GM23338 (cell line): ENCODE data around the gene FHIT. TPM values are rescaled to one million over a fixed set of nuclear protein-coding genes. Genes with fewer than 3 reads are reported as not detected.

ENCODE experiments used
- ATAC-seq: fragments of 200-7000 bp; cut with Tn5 transposase; 3 replicates; pipeline ENCODE4 v1.9.1; 2020
- DNase-seq: peaks from one replicate; pipeline ENCODE4 v3.0.0-alpha.2; 2015; ENCODE audit warnings: low spot score
- H2AFZ ChIP-seq: fragments of 200-600 bp; sonication (generic); 2 replicates; pipeline ENCODE4 v1.8.0; 2016; ENCODE audit warnings: antibody characterized with exemption, mild to moderate bottlenecking, moderate library complexity
- H3F3A ChIP-seq: fragments of 200-600 bp; sonication (generic); replicated peaks from 2 replicates; pipeline ENCODE4 v1.8.0; 2017; ENCODE audit warnings: antibody characterized with exemption, mixed run types, low read depth
- H3K27ac ChIP-seq: fragments of 200-600 bp; sonication (generic); 2 replicates; pipeline ENCODE4 v1.6.1; 2016; ENCODE audit warnings: low read depth
- H3K27me3 ChIP-seq: fragments of 200-600 bp; sonication (generic); 2 replicates; pipeline ENCODE4 v1.8.0; 2016; ENCODE audit warnings: mild to moderate bottlenecking, mixed run types, moderate library complexity; ENCODE audit not compliant: insufficient read depth
- H3K36me3 ChIP-seq: fragments of 200-600 bp; sonication (generic); 2 replicates; pipeline ENCODE4 v1.8.0; 2016; ENCODE audit warnings: mild to moderate bottlenecking; ENCODE audit not compliant: insufficient read depth
- H3K4me1 ChIP-seq: fragments of 200-600 bp; sonication (generic); 2 replicates; pipeline ENCODE4 v1.8.0; 2016; ENCODE audit warnings: mild to moderate bottlenecking, moderate library complexity; ENCODE audit not compliant: insufficient read depth
- H3K4me2 ChIP-seq: fragments of 200-600 bp; sonication (generic); 2 replicates; pipeline ENCODE4 v1.7.1; 2017; ENCODE audit warnings: mixed run types
- H3K4me3 ChIP-seq: fragments of 200-600 bp; sonication (generic); 2 replicates; pipeline ENCODE4 v1.6.1; 2016; ENCODE audit warnings: mixed run types
- H3K79me2 ChIP-seq: fragments of 200-600 bp; sonication (generic); replicated peaks from 2 replicates; pipeline ENCODE4 v1.8.0; 2017; ENCODE audit warnings: mild to moderate bottlenecking; ENCODE audit not compliant: insufficient read depth
- H3K9me2 ChIP-seq: fragments of 200-600 bp; sonication (generic); 2 replicates; pipeline ENCODE4 v1.8.0; 2017; ENCODE audit not compliant: insufficient read depth
- H4K20me1 ChIP-seq: fragments of 200-600 bp; sonication (generic); replicated peaks from 2 replicates; pipeline ENCODE4 v1.8.0; 2017; ENCODE audit warnings: mild to moderate bottlenecking; ENCODE audit not compliant: insufficient read depth
- H3K27ac Mint-ChIP-seq: 2 replicates; pipeline ENCODE4 v1.8.0; 2020; ENCODE audit warnings: inconsistent platforms, mild to moderate bottlenecking, moderate library complexity, mixed read lengths
- H3K27me3 Mint-ChIP-seq: 3 replicates; pipeline ENCODE4 v1.8.0; 2022; ENCODE audit warnings: low read depth, mild to moderate bottlenecking, moderate library complexity, mixed read lengths, inconsistent platforms; ENCODE audit not compliant: insufficient read depth, poor library complexity
- H3K36me3 Mint-ChIP-seq: 3 replicates; pipeline ENCODE4 v1.8.0; 2021; ENCODE audit warnings: low read depth, mild to moderate bottlenecking, inconsistent platforms, moderate library complexity, mixed read lengths
- H3K4me1 Mint-ChIP-seq: 3 replicates; pipeline ENCODE4 v1.8.0; 2020; ENCODE audit warnings: mild to moderate bottlenecking, inconsistent platforms, mixed read lengths
- H3K4me3 Mint-ChIP-seq: 3 replicates; pipeline ENCODE4 v1.8.0; 2021; ENCODE audit warnings: moderate library complexity, mild to moderate bottlenecking, inconsistent platforms, mixed read lengths
- H3K9me3 Mint-ChIP-seq: 3 replicates; pipeline ENCODE4 v1.8.0; 2020; ENCODE audit warnings: moderate library complexity, mild to moderate bottlenecking, inconsistent platforms, mixed read lengths
- CREB1 ChIP-seq: fragments of 250-450 bp; sonication (Bioruptor Pico); IDR thresholded peaks from 2 replicates; pipeline ENCODE4 v1.5.0; 2020; ENCODE audit warnings: low read depth, mild to moderate bottlenecking, moderate library complexity
- CTCF ChIP-seq, 2 experiments: fragments of 200-600 bp in 1 of 2; sonication (generic) in 1 of 2; conservative IDR thresholded peaks; 2 replicates each; pipeline versions ENCODE4 v1.5.1 to v1.6.1; 2016 to 2017; ENCODE audit warnings: antibody characterized with exemption in 2 of 2, low read depth in 2 of 2, mild to moderate bottlenecking in 2 of 2, moderate library complexity in 1 of 2
- ETS1 ChIP-seq: IDR thresholded peaks from 2 replicates; pipeline ENCODE4 v1.6.1; 2016; ENCODE audit warnings: antibody characterized with exemption
- STAT1 ChIP-seq: IDR thresholded peaks from one replicate; pipeline ENCODE4 v1.6.1; 2016; ENCODE audit warnings: antibody characterized with exemption; ENCODE audit not compliant: unreplicated experiment
- polyA plus RNA-seq: library from polyadenylated mRNA; unstranded; fragments of >200 nt; fragmentation: Nextera tagmentation; extraction: Ambion mirVana; gene quantifications from 2 replicates; pipeline ENCODE4 v1.2.1, GENCODE V29; 2016
- total RNA-seq: library from RNA; depleted of rRNA; stranded (reverse); fragments of >200 nt; shearing (Covaris generic); gene quantifications from 2 replicates; pipeline ENCODE4 v1.2.3, GENCODE V29; 2014

Gene FHIT
- total and polyA plus RNA-seq, 2 experiments from 2014 or later: 3.0 to 8.3 TPM

- peaks cover 24% of the 10 kb centered on the region for H3K4me1 ChIP-seq
- H3F3A ChIP-seq: no peaks in the 10 kb centered on the region
- Mint-ChIP-seq H3K36me3 (peaks cover 4% of the 10 kb centered on the region; the same call in 1 of the 3 replicates), H3K4me3 (no peak overlapping the region), H3K9me3 (no peaks in the 10 kb centered on the region), H3K27ac (no peak overlapping the region; the same call in 1 of the 2 replicates), H3K4me1 (peaks cover 36% of the 10 kb centered on the region), H3K27me3 (no peaks in the 10 kb centered on the region)
- DNase-seq (peak; percentile 64), ATAC-seq (peak; percentile 79)
- H3K79me2 ChIP-seq: no peaks in the 10 kb centered on the region
- no peak overlapping the region for H3K4me2 ChIP-seq
- TF ChIP-seq STAT1 (no peak), CTCF (conservative IDR thresholded peaks at IDR 0.05; ENCODE audit: low read depth in 2 of 2) (peak; percentile 32 to 35), ETS1 (no peak)
- H3K27ac ChIP-seq: no peak overlapping the region
- no peaks in the 10 kb centered on the region; the same call in 1 of the 2 replicates for H3K27me3 ChIP-seq
- H3K4me3 ChIP-seq: no peak overlapping the region
- no peak overlapping the region for H2AFZ ChIP-seq
- H3K9me2 ChIP-seq: peaks cover 13% of the 10 kb centered on the region
- H4K20me1 ChIP-seq: no peaks in the 10 kb centered on the region
- H3K36me3 ChIP-seq: no peaks in the 10 kb centered on the region
Observed at GRCh38 chr3:60743631-60744164, 507.6 kb downstream of the FHIT start.

DNA sequence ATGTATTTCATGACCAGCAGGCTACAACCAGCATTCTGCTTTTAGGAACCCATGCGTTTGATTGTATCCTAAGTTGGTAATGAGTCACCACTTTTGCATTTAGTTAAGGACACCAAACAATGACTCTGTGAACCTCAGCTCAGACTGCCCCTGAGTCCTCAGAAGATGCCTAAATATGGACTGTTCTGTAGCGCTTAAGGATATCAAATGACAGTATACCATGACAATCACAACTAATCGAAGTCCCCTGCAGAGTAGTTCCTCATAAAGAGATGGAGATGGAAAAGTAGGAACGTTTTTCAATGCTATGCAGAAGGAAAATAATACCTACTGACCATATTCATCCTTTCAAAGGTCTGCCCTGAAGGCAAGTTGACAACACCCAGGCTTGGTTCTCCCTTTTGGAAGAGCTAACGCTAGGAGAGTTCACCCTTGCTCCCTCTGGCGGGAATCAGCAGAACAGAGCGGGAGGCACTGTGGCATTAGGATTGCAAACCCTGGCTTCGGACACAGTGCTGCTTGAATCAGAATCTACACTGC, 508.6 kb downstream of the FHIT start:
- Histone ChIP-seq H3K27ac (no peak overlapping the region), H2AFZ (no peak overlapping the region), H4K20me1 (no peaks in the 10 kb centered on the region), H3K9me2 (peaks cover 13% of the 10 kb centered on the region), H3K79me2 (no peaks in the 10 kb centered on the region), H3K27me3 (no peaks in the 10 kb centered on the region; the same call in 1 of the 2 replicates), H3K4me3 (no peak overlapping the region), H3K36me3 (no peaks in the 10 kb centered on the region), H3F3A (no peaks in the 10 kb centered on the region), H3K4me2 (no peak overlapping the region), H3K4me1 (peaks cover 24% of the 10 kb centered on the region)
- peaks cover 40% of the 10 kb centered on the region for H3K4me1 Mint-ChIP-seq
- peak; percentile 87 for DNase-seq
- no peaks in the 10 kb centered on the region for H3K9me3 Mint-ChIP-seq
- no peaks in the 10 kb centered on the region for H3K36me3 Mint-ChIP-seq
- no peaks in the 10 kb centered on the region for H3K27me3 Mint-ChIP-seq
- no peak overlapping the region for H3K27ac Mint-ChIP-seq
- TF ChIP-seq CTCF (conservative IDR thresholded peaks at IDR 0.05; ENCODE audit: low read depth in 2 of 2): peak; percentile 73 to 84
- TF ChIP-seq CREB1: no peak
- no peak overlapping the region for H3K4me3 Mint-ChIP-seq
- peak; percentile 94 for ATAC-seq
